HG02840 (cell line): Measurements from ENCODE around the gene ERLEC1.
"Not testable (repeated sequence)": the region's sequence is repeated elsewhere in the genome, so short reads cannot be mapped to it uniquely, and the experiment has no call there.

Experiments used
- ATAC-seq: cut with Tn5 transposase; IDR thresholded peaks from one replicate; pipeline ENCODE4 v1.9.1; 2021; ENCODE audit warnings: mild to moderate bottlenecking, moderate library complexity, moderate number of reproducible peaks; ENCODE audit not compliant: unreplicated experiment, low FRiP score

ERLEC1 gene, protein sequence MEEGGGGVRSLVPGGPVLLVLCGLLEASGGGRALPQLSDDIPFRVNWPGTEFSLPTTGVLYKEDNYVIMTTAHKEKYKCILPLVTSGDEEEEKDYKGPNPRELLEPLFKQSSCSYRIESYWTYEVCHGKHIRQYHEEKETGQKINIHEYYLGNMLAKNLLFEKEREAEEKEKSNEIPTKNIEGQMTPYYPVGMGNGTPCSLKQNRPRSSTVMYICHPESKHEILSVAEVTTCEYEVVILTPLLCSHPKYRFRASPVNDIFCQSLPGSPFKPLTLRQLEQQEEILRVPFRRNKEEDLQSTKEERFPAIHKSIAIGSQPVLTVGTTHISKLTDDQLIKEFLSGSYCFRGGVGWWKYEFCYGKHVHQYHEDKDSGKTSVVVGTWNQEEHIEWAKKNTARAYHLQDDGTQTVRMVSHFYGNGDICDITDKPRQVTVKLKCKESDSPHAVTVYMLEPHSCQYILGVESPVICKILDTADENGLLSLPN

DNA sequence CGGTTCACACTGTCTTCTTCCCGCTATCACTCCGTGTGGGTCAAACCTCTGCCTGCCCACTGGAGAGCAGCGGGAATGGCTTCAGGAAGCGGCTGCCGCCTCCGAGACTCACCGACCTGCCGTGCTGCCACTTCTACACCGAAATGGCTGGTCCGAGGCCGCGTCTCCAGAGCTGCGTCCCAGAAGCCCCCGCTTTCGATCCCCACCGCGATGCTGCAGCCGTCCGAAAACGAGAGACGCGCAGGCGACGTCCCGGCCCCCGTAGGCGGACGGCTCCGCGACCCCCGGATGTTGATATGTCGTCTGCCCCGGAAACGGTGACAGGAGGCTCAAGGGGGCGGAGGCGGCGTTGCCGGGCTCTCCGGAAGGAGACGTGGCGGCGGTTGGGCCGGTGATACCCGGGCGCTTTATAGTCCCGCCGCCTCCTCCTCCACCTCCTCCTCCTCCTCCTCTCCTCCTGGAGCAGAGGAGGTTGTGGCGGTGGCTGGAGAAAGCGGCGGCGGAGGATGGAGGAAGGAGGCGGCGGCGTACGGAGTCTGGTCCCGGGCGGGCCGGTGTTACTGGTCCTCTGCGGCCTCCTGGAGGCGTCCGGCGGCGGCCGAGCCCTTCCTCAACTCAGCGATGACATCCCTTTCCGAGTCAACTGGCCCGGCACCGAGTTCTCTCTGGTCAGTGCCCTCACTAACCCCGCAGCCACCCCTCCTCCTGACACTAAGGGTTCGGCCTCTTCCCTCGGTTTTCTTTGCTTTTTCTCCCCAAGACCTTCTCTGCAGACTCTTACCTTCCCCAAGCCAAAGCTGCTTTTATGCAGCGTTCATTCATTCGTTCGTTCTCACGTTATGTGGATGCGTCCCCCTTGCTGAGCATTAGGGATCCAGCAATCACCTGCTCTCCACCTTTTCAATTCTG, at the start of gene ERLEC1, which contains the start of gene ASB3:
Gene ERLEC1, plus strand, starts transcription at position 340 of the 909 bp plus-strand sequence. Its CDS starts 167 bp downstream, at position 507.
Gene ASB3, minus strand, starts transcription at position 249 of the 909 bp plus-strand sequence. CDS start 21,381 bp downstream, outside the sequence.
- ATAC-seq, result peak; percentile 96

DNA sequence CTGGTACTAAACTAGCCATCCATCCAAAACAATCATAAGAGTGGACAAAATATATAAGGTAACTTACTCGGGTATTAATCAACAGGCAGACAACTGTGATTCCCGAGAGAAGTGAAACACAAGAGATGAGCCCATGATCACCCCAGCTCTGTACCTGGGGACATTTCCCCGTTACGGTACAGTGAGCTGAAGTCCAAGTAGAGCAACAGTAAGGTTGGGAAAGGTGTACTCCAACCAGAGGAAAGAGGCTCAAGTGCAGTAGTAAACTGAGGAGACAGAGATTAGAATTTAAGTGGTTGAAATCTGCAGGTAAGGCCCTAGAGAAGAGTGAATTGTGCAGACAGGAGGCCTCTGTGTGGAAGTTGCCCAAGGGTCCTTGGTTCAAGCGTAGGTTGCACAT, 49.8 kb upstream of the ERLEC1 start:
- no peak for ATAC-seq

DNA sequence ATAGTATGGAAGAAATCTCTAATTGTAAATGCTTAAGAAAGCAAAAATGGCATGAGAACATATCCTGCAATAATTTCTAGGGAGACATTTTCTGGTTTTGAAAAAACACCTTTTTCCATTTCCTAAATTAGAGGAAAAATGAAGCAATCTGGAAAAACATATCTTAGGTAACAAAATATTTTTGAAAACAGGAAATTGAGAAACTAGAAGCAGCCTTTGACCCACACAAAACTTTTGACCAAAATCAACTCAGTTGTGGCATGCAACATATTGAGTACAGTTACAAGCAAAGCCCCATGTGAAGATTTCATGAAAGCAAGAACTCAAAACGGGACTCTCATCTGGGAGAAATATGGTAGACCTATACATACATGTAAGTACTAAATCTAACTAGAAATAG, 47.8 kb upstream of the ERLEC1 start:
- ATAC-seq, result no peak

DNA sequence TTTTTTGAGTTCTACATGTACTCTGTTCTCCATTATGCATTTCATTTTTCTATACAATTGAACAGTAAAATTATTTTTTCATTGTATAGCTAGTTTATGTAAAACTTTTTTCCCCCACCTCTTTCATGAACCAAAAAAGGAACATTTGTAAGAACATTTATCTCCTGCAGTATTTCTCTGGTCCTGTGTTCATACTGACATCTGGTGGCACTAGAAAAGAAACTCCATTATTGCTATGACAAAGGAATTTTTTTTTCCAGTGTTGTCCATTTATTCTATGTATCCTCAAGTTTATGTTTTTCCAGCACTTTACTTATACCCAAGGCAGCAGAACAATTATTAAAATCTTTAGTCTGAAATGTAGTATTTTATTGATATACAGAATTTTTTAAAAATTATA, 46.7 kb upstream of the ERLEC1 start:
- ATAC-seq, result no peak

DNA sequence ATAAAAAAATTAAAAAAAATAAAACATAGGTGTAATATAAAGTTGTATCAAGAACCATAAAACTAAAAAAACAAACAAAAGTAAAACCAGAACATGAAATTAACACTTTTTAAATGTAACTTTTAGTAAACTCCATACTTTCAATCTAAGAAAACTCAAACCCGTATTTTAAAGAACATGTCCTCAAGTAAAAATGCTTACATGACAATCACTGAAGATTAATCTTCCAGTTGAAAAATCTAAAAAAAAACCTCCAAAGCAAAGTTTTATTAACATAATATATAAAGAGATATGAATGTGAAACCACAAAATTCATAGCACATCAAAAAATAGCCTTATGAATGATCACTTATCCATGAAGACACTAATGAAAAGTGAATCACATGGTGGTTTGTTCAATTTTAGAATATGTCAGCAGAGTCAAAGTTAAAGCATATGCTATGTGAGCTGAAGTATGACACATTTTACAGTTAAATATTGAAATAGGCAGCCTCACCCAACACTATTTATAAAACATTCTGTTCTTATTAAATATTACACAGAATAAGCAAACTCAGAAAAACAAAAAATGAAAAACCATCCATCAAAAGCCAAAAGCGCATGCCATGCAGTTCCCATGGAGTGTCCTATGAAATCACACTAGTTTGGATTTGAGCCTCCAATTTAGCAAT, 42.3 kb upstream of the ERLEC1 start:
- ATAC-seq, result no peak

DNA sequence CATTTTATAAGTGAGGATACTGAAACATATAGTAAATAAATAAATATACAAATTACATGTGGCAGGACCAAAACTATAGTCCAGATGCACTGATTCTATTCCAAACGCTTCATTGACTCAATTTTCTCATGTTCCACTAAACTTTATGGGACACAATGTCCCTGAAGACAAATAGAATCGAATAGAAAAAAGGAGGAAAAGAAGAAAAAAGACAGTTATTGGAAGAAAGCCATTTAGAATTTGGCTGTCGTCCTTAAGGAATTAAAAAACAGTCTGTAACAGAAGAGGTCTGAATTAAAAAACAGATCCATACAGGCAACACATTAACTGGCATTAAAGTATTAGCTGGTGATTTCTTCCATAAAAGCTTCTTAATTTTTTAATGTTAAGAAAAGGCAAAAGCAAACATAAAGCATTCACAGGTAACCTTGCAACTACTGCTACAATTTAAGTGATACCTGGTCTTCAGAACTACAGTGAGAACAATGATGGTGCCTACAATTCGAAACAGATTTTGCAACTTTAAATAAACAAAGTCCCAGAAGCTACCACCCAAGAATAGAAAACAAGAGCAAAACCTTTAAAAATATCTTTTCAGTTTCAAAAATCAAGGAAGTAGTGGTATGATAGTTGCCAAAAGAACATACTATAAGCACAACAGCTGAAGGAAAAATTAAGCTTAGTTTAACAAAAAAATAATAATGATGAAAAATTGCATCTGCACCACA, 36.6 kb upstream of the ERLEC1 start:
- ATAC-seq, result no peak

DNA sequence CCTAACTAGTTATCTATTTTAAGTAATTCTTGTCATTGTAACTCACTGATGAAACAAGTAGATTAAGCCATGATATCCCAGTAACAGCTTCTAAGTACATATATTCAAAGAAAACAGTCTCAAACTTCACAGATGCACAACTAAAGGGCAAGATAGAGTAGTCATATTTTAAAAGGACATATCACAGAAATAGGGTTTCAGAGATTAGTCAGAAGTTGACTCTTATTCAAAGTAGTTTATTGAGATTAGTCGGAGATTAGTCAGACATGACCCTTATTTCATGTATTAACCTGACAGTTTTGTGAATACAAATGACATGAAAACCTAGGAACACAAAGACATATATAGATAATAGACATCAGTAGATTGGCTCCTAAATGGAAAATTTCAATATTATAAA, 35.1 kb upstream of the ERLEC1 start:
- ATAC-seq, result peak; percentile 92

DNA sequence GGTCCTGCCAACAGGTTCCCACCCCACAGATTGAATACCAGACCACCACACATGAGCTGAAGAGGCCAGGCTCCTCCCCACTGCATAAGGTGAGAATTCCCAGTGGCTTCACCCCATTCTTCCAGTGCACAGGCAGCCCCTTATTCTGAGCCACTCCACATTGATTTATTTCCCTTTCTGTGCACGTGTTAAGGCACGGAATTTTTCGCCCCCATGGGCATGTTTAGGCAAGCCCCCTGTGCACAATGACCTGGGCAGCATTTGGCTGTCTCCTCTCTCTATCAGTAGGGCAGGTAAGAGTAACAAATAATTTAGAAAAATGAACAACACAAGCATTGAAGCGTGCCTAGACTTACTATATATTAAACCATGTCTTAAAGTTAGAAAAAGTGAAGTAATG, 34.5 kb upstream of the ERLEC1 start:
- no peak for ATAC-seq

DNA sequence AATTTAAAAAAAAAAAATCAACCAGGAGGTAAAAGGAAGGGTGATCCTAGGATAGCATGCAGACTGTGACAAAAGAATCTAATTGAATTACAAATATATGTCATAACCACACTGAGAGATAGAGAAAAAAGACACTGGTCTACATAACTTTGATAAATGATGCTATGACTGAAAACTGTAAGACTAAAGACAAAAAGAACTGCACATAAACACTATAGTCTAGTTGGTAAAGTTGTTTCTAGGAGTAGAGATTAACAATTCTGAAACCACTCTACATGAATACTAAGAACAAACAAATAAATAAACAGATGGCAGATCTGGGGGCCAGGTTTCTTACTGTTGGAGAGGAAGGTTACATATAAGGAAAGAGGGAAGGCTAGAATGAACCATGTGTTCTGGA, 33.8 kb upstream of the ERLEC1 start:
- no peak for ATAC-seq

DNA sequence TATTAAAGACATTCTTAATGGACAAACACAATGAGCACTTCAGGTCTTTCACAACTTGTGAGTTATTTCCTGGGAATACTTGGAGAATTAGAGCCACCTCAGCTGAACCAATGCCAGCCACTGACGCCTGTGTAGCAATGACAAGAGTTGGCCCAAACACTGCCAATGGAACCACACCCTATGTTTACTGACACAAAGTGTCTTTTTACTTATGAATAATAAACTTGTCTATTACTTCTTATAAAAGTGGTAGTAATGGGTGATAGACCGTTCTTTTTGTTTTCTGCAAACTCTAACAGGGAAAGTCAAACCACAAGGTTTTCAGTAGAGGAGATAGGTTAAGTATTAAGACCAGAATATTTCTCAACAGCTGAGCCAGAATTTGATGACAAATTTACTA, 31.7 kb upstream of the ERLEC1 start:
- no peak for ATAC-seq

DNA sequence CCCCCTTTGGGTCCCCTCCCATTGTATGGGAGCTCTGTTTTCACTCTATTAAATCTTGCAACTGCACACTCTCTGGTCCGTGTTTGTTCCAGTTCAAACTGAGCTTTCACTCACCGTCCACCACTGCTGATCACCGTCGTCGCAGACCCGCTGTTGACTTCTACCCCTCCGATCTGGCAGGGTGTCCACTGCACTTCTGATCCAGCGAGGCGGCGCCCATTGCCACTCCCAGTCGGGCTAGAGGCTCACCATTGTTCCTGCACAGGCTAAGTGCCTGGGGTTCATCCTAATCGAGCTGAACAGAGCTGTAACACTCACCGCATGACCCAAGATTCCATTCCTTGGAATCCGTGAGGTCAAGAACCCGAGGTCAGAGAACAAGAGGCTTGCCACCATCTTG, 30.2 kb upstream of the ERLEC1 start:
- ATAC-seq, result no peak

DNA sequence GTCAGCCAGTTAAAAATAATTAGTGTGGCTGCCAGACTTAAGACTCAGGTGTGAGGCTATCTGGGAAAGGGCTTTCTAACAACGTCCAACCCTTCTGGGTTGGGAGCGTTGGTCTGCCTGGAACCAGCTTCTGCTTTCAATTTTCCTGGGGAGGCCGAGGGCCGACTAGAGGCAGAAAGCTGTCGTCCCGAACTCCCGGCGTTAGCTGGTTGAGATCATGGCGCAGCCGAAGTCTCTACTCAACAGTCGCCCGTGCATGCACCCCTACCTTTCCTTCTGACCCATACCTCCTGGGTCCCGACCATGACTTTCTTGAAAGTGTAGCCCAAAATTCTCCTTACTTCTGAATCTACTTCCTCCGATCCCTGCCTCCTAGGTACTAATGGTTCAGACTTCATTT, 29.6 kb upstream of the ERLEC1 start:
- ATAC-seq, result not testable (repeated sequence)

DNA sequence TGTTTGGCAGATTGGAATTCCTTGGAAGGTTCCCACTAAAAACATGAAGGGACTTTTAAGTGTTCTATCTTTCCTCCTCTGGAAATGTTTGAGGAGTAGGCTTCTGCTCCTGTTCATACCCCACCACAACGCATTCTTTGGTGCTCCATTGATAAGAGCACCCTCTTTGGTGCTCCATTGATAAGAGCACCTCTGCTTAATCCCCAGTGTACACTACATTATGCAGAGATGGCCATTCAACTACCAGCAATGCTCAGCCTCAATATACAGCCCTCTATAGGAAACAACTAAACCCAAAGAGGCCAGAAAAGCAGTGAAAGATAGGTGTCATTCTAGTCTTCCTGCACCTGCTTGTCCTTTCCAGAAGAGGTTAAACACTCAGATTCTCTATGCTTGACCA, 21.1 kb upstream of the ERLEC1 start:
- ATAC-seq, result no peak

DNA sequence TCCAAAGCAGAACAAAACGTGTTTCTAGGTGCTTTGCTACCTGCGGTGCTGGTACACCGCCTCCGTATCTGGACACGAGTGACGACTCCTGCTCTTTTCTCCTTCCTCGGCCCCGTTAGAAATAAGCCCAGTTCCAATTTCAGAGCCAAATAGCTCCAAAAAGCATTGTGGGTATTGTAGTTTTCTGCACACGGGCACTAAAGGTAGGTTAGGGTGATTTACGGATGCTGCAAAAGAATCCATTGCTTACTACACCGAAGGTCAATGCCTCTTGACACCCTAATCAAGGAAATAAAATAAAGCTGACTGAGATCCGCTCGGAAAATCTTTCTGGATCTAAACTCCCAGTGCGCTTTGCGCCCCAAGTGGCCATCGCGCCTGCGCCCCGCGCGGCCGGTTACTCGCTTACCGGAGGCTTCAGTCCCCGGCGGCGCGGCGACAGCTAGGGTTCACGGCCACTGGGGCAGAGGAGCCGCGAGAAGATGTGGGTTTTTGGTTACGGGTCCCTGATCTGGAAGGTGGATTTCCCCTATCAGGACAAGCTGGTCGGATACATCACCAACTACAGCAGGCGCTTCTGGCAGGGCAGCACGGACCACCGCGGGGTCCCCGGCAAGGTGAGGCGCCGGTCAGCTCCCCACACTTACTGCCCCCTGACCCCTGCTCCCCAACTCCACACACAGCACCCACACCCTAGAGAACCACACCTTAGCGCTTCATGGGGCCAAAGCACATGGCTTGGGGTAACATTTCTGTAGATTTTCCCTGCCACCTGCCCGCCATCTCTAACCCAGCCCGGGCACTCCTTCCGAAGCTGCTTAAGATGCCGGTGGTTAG, 19.2 kb upstream of the ERLEC1 start, which contains the start of gene CHAC2:
Gene CHAC2, plus strand, starts transcription at position 400 of the 837 bp plus-strand sequence. Its CDS starts 83 bp downstream, at position 483.
- peak; percentile 92 for ATAC-seq

DNA sequence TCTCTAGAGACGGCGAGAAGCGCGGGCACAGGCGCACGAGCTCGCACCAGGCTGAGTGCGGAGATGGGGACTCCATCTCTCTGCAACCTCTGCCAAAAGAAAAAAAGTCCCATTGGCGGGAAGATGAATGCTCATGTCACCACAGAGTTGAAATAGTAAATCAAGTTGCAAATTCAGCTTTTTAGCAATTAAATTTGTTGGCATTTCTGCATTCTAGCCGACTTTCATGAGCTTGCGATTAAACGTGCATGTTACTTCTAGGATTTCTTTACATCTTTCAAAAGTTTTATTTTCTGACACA, 18.7 kb upstream of the ERLEC1 start:
- ATAC-seq, result peak; percentile 43

DNA sequence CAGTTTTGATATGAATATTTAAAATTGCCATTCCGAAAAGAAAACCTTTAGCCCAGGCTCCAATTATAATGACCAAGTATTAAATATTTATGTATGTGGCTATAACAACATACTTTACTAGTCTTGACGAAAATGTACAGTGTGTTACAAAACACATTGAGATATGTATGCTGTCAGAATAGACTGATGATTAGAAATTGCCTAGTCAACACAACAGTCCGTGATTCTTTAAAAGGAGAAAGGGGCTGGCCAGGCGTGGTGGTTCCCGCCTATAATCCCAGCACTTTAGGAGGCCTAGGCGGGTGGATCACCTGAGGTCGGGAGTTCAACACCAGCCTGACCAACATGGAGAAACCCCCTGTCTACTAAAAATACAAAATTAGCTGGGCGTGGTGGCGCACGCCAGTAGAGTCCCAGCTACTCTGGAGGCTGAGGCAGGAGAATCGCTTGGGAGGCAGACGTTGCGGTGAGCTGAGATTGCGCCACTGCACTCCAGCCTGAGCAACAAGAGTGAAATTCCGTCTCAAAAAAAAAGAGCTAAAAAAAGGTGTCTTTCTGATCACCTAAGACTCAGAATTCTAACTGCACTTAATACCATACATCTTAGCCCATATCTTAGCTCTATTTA, 17.4 kb upstream of the ERLEC1 start:
- no peak for ATAC-seq

DNA sequence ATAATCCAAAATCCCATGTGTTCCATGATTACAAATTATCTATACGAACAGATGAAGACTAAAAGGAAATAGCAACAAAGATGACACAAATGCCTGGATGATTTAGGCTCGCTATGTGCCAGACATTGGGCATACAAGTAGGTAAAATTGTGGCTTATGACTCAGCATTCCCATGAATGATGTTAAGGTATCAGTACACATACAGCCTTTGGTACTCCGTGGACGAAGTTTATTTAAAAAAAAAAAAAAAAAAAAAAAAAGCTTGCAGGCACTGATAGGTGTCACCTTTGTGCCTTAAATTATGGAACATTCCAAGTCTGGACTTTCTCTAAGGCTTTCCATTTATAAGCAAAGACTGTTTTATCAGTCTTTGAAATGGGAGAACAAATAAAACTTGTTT, 16.6 kb upstream of the ERLEC1 start:
- ATAC-seq, result no peak

DNA sequence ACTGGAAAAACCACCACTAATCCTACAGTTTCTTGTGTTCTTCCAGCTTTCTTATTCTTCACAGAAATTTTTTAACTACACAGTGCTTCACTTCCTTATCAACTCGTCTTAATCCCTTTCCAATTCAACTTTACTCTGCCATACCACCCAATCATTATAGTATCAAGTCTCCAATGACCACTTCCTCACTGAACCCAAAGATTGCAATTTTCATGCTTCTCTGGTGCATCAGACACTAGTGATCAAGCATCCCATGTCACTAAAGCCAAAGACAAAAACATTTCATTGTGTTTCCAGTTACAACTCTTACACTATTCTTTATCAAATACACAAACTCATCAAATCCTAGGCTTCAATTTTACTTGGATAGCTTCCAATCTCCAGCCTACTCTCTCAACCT, 9.7 kb upstream of the ERLEC1 start:
- no peak for ATAC-seq
